ENCODE data around the gene ZSWIM1. TPM values are rescaled to one million over a fixed set of nuclear protein-coding genes. Genes with fewer than 3 reads are reported as not detected.

The ZSWIM1 gene
- total and polyA plus RNA-seq, 2 of the 13 experiments (the other 11 are each of a cell fraction or from before 2014, with no cell fraction given): 9.5 to 11.7 TPM

DNA sequence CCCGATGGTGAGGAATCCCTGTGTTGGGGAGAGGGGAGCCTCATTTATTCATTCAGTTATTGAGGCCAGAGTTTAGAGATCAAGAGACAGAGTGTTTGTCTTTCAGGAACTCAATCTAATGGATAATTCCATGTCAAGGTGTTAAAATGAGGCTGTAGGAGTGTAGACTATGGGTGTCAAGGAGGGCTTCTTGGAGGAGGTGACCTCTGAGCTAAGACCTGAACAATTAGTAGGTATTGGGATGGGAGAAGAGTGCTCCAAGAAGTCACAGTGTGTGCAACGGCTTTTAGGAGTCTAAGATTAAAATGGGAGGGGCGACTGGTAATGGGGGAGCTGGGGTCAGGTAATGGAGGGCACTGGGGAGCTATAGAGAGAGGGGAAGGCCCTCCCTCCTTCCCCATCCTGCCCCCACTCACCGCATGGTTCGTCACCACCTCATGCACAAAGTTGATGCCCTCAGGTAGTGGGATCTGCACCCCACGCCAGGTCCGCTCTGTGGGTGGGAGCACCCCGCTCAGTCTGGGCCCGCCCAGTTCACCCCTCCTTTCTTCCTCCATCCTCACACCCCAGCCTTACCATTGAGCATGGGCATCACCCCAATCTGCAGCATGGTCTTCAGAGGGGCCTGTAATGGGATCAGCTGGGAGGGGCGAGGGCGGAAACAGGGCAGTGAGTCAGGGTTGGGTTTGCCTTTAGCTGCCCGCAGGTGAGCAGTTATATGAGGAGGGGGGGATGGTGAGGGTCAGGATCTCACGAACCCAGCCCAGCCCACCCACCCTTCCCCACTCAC lies 18.2 kb downstream of the ZSWIM1 start:
- Histone ChIP-seq H3K9ac (ENCODE audit: insufficient read depth, low read depth, low read length) (no peak overlapping the region), H2AFZ (ENCODE audit: low read length) (no peak overlapping the region), H3K27me3 (ENCODE audit: control insufficient read depth in 1 of 2, insufficient read depth in 2 of 2, low read length in 2 of 2) (no peaks in the 10 kb centered on the region), H3K4me2 (ENCODE audit: low read depth, low read length) (no peak overlapping the region), H4K20me1 (ENCODE audit: insufficient read depth, low read length) (no peaks in the 10 kb centered on the region), H3K4me1 (ENCODE audit: insufficient read depth, low read length) (peaks cover 9% of the 10 kb centered on the region), H3K27ac (ENCODE audit: extremely low read length, insufficient read depth, low read length) (no peak overlapping the region), H3K9me3 (ENCODE audit: low read length) (no peaks in the 10 kb centered on the region), H3K36me3 (replicated peaks in 1 of 2; ENCODE audit: control insufficient read depth in 1 of 2, insufficient read depth in 2 of 2, low read length in 2 of 2) (peaks cover 38 to 43% of the 10 kb centered on the region in 2 experiments), H3K79me2 (ENCODE audit: insufficient read depth, low read length) (no peaks in the 10 kb centered on the region), H3K4me3 (replicated peaks in 1 of 3; ENCODE audit: insufficient read depth in 1 of 3, low read depth in 2 of 3, low read length in 3 of 3) (no peak overlapping the region)
- DNase-seq (ENCODE audit: low spot score) (no peak), ATAC-seq (no peak), FAIRE-seq (no peak)
- ChIA-PET POLR2A (interaction anchor here (0.9 to 4.7 kb wide), 6 partner anchors 9 to 47 kb away, joined by 3 to 38 read pairs (median 13); partner anchors contain the start of genes CTSA, NEURL2 and PCIF1), CTCF (ENCODE audit: low intra/inter-chr PET ratio, low total read pairs) (no interaction called here)
- no TSS peak for BruUV-seq (replicated peaks)
- TF ChIP-seq POLR2G (IDR thresholded peaks at IDR 0.05; ENCODE audit: low read depth, low read length) (peak; percentile 42), ZFP36 (IDR thresholded peaks at IDR 0.05; ENCODE audit: borderline replicate concordance, low read depth, low read length, partially characterized antibody) (peak; percentile 16), AGO2 (optimal IDR thresholded peaks at IDR 0.05; ENCODE audit: low read depth, low read length) (peak; percentile 70), POLR2A (IDR thresholded peaks at IDR 0.05; ENCODE audit: insufficient read depth in 1 of 2, low read depth in 2 of 2, low read length in 2 of 2) (peak in 1 of 2 experiments; percentile 37; a peak in 1 of 4 replicates), RBFOX2 (IDR thresholded peaks at IDR 0.05; ENCODE audit: low read depth, low read length) (peak; percentile 47; the same call in 1 of the 2 replicates), ATRX (CRISPR knock-in tag; IDR thresholded peaks at IDR 0.05; ENCODE audit: borderline replicate concordance) (no peak)
- TF ChIP-seq, protein P1, sequence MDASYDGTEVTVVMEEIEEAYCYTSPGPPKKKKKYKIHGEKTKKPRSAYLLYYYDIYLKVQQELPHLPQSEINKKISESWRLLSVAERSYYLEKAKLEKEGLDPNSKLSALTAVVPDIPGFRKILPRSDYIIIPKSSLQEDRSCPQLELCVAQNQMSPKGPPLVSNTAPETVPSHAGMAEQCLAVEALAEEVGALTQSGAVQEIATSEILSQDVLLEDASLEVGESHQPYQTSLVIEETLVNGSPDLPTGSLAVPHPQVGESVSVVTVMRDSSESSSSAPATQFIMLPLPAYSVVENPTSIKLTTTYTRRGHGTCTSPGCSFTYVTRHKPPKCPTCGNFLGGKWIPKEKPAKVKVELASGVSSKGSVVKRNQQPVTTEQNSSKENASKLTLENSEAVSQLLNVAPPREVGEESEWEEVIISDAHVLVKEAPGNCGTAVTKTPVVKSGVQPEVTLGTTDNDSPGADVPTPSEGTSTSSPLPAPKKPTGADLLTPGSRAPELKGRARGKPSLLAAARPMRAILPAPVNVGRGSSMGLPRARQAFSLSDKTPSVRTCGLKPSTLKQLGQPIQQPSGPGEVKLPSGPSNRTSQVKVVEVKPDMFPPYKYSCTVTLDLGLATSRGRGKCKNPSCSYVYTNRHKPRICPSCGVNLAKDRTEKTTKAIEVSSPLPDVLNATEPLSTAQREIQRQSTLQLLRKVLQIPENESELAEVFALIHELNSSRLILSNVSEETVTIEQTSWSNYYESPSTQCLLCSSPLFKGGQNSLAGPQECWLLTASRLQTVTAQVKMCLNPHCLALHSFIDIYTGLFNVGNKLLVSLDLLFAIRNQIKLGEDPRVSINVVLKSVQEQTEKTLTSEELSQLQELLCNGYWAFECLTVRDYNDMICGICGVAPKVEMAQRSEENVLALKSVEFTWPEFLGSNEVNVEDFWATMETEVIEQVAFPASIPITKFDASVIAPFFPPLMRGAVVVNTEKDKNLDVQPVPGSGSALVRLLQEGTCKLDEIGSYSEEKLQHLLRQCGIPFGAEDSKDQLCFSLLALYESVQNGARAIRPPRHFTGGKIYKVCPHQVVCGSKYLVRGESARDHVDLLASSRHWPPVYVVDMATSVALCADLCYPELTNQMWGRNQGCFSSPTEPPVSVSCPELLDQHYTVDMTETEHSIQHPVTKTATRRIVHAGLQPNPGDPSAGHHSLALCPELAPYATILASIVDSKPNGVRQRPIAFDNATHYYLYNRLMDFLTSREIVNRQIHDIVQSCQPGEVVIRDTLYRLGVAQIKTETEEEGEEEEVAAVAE (CRISPR knock-in tag; IDR thresholded peaks at IDR 0.05; ENCODE audit: borderline replicate concordance): no peak
- intact Hi-C loops (cut with micrococcal nuclease; ENCODE audit: unreplicated experiment): no loop called here
- in situ Hi-C loops (cut with HindIII; ENCODE audit: extremely low pct_ligation_motif_present, low pct_unique_long_range_greater_than_20kb): no loop called here
- 95% methylated on average over 13 of the region's 13 CpGs for WGBS (ENCODE audit: low lambda C conversion rate)
